Endothelial cell (in vitro differentiated cells): ENCODE data around the gene HBA2. TPM values are rescaled to one million over a fixed set of nuclear protein-coding genes. Genes with fewer than 3 reads are reported as not detected.
"Not testable (repeated sequence)": the region's sequence is repeated elsewhere in the genome, so short reads cannot be mapped to it uniquely, and the experiment has no call there.

Experiments
- DNase-seq: peaks from one replicate; pipeline ENCODE4 v3.0.0; 2021; ENCODE audit warnings: low spot score
- H3K27ac Mint-ChIP-seq: one replicate; pipeline ENCODE4 v1.8.0; 2021; ENCODE audit warnings: mixed read lengths, inconsistent platforms; ENCODE audit not compliant: unreplicated experiment
- H3K27me3 Mint-ChIP-seq: one replicate; pipeline ENCODE4 v1.8.0; 2021; ENCODE audit warnings: mild to moderate bottlenecking, moderate library complexity, mixed read lengths, inconsistent platforms; ENCODE audit not compliant: unreplicated experiment
- H3K36me3 Mint-ChIP-seq: one replicate; pipeline ENCODE4 v1.8.0; 2021; ENCODE audit warnings: mild to moderate bottlenecking, low read depth, mixed read lengths, inconsistent platforms; ENCODE audit not compliant: unreplicated experiment
- H3K4me1 Mint-ChIP-seq: one replicate; pipeline ENCODE4 v1.8.0; 2021; ENCODE audit warnings: mild to moderate bottlenecking, mixed read lengths, inconsistent platforms; ENCODE audit not compliant: unreplicated experiment
- H3K4me3 Mint-ChIP-seq: one replicate; pipeline ENCODE4 v1.8.0; 2021; ENCODE audit warnings: mild to moderate bottlenecking, mixed read lengths, inconsistent platforms; ENCODE audit not compliant: unreplicated experiment
- H3K9me3 Mint-ChIP-seq: one replicate; pipeline ENCODE4 v1.8.0; 2021; ENCODE audit warnings: mixed read lengths, inconsistent platforms; ENCODE audit not compliant: unreplicated experiment
- CTCF ChIP-seq: fragments of 200-600 bp; sonication (generic); IDR thresholded peaks from one replicate; pipeline ENCODE4 v1.5.0; 2021; ENCODE audit warnings: antibody characterized with exemption; ENCODE audit not compliant: unreplicated experiment
- long read RNA-seq: library from polyadenylated mRNA; unstranded; transcript quantifications from one replicate; pipeline ENCODE4 v2.0.0, GENCODE V29; 2020; ENCODE audit not compliant: unreplicated experiment
- total RNA-seq: library from RNA; stranded (reverse); fragmentation: NEBNext Ultra II Directional; extraction: Animal tissue kit (Norgen Biotek cat#: 25700); gene quantifications from one replicate; pipeline ENCODE4 v1.2.1, GENCODE V29; 2021; ENCODE audit not compliant: unreplicated experiment

The HBA2 gene
- not detected for total RNA-seq
- long read RNA-seq, result 0 reads

- H3K4me3 Mint-ChIP-seq, H3K4me1 Mint-ChIP-seq, DNase-seq, H3K9me3 Mint-ChIP-seq, H3K36me3 Mint-ChIP-seq, H3K27ac Mint-ChIP-seq: not testable (repeated sequence)
- peaks cover 28% of the 10 kb centered on the region for H3K27me3 Mint-ChIP-seq
Measured at GRCh38 chr16:172374-172941, at the start of gene HBA2. TSS of gene HBA2 (plus strand) at chr16:172876. CDS start at chr16:172913, 37 bp downstream.

DNA sequence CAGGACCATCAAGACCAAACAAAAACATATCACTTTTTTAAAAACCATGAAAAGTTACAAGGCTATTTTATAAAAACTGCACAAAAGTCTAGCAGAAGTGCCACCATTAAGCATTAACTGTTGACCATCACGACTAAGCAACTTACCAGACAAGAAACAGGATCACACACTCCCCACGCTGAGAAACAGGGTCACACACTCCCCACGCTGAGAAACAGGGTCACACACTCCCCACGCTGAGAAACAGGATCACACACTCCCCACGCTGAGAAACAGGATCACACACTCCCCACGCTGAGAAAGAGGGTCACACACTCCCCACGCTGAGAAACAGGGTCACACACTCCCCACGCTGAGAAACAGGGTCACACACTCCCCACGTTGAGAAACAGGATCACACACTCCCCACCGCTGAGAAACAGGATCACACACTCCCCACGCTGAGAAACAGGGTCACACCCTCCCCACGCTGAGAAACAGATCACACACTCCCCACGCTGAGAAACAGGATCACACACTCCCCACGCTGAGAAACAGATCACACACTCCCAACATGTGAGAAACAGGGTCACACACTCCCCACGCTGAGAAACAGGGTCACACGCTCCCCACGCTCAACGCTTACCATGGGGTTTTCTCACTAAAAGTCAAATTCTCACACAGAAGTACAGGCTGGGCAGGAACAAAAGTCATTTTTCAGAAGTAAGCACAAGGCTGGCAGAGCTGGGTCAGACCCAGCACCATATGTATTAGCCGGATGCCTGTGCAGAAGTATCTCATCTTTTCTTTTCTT lies 48.9 kb upstream of the HBA2 start:
- Mint-ChIP-seq H3K36me3 (peaks cover 10% of the 10 kb centered on the region), H3K4me3 (peak overlapping the region; percentile 3)
- H3K4me1 Mint-ChIP-seq, DNase-seq, H3K27me3 Mint-ChIP-seq, H3K9me3 Mint-ChIP-seq, H3K27ac Mint-ChIP-seq: not testable (repeated sequence)

GRCh38 chr16:125011-125410 lies 47.7 kb upstream of the HBA2 start:
- no peak overlapping the region for H3K4me3 Mint-ChIP-seq
- H3K4me1 Mint-ChIP-seq, result no peaks in the 10 kb centered on the region
- no peaks in the 10 kb centered on the region for H3K9me3 Mint-ChIP-seq
- no peak for DNase-seq
- H3K36me3 Mint-ChIP-seq, result peaks cover 10% of the 10 kb centered on the region
- peaks cover 2% of the 10 kb centered on the region for H3K27me3 Mint-ChIP-seq
- H3K27ac Mint-ChIP-seq, result no peak overlapping the region
- no peak for TF ChIP-seq CTCF

DNA sequence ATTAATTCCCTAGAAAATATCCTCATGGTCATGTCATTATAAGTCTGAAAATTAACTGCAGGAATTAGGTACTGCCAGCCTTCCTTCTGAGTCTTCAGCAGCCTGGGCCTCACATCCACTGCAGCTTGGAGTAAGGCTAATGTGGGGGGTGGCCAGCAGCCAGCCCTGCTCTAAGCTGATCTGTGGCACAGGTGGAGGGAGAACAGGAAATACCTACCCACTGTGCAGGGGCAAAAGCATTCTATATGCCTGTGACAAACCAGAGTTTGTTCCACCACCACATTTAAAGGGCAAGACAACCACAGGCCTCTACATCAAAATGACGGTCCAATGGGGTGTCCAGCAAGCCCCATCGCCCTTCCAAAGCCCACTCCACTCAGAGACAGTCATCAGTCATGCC lies 43.6 kb upstream of the HBA2 start:
- Mint-ChIP-seq H3K36me3 (no peaks in the 10 kb centered on the region), H3K4me1 (peaks cover 2% of the 10 kb centered on the region), H3K27me3 (no peaks in the 10 kb centered on the region), H3K27ac (no peak overlapping the region), H3K4me3 (no peak overlapping the region), H3K9me3 (no peaks in the 10 kb centered on the region)
- no peak for DNase-seq
- no peak for TF ChIP-seq CTCF

GRCh38 chr16:130533-131173 lies 42.0 kb upstream of the HBA2 start:
- peaks cover 2% of the 10 kb centered on the region for H3K4me1 Mint-ChIP-seq
- no peak for TF ChIP-seq CTCF
- no peaks in the 10 kb centered on the region for H3K36me3 Mint-ChIP-seq
- peak overlapping the region; percentile 79 for H3K4me3 Mint-ChIP-seq
- H3K27ac Mint-ChIP-seq, result no peak overlapping the region
- H3K27me3 Mint-ChIP-seq, result no peaks in the 10 kb centered on the region
- no peaks in the 10 kb centered on the region for H3K9me3 Mint-ChIP-seq
- DNase-seq, result no peak

- H3K9me3 Mint-ChIP-seq, result no peaks in the 10 kb centered on the region
- no peak overlapping the region for H3K4me3 Mint-ChIP-seq
- no peak overlapping the region for H3K27ac Mint-ChIP-seq
- no peaks in the 10 kb centered on the region for H3K36me3 Mint-ChIP-seq
- TF ChIP-seq CTCF, result no peak
- peaks cover 4% of the 10 kb centered on the region for H3K4me1 Mint-ChIP-seq
- DNase-seq, result no peak
- H3K27me3 Mint-ChIP-seq, result no peaks in the 10 kb centered on the region
Measured at GRCh38 chr16:132120-132519, 40.6 kb upstream of the HBA2 start.
